SK-N-SH (cell line): ENCODE data around the gene NR6A1.

Experiments
- CHD2 ChIP-seq: fragments of 150-350 bp; IDR thresholded peaks from 2 replicates; pipeline ENCODE4 v1.6.1; 2018; ENCODE audit warnings: low read length; ENCODE audit not compliant: partially characterized antibody
- CTCF ChIP-seq: fragments of 200-600 bp; sonication (generic); IDR thresholded peaks from 2 replicates; pipeline ENCODE4 v1.6.1; 2017; ENCODE audit warnings: antibody characterized with exemption, mild to moderate bottlenecking, moderate library complexity
- POLR2AphosphoS5 ChIP-seq: IDR thresholded peaks from 2 replicates; pipeline ENCODE4 v1.6.1; 2012; ENCODE audit warnings: low read depth, low read length
- RAD21 ChIP-seq: IDR thresholded peaks from 2 replicates; pipeline ENCODE4 v1.6.1; 2012; ENCODE audit warnings: mild to moderate bottlenecking, low read length
- RCOR1 ChIP-seq: fragments of 150-350 bp; IDR thresholded peaks from 2 replicates; pipeline ENCODE4 v1.6.1; 2017; ENCODE audit warnings: antibody characterized with exemption, low read length
- REST ChIP-seq: IDR thresholded peaks from 2 replicates; pipeline ENCODE4 v1.6.1; 2012; ENCODE audit warnings: mild to moderate bottlenecking, low read depth, low read length, moderate library complexity
- RFX5 ChIP-seq: IDR thresholded peaks from 2 replicates; pipeline ENCODE4 v1.6.1; 2012; ENCODE audit warnings: mild to moderate bottlenecking, improper control_type of control experiment, low read length
- SIN3A ChIP-seq: IDR thresholded peaks from 2 replicates; pipeline ENCODE4 v1.6.1; 2012; ENCODE audit warnings: low read depth, mild to moderate bottlenecking, low read length, moderate library complexity, borderline replicate concordance
- TEAD4 ChIP-seq: IDR thresholded peaks from 2 replicates; pipeline ENCODE4 v1.4.0; 2012; ENCODE audit warnings: mild to moderate bottlenecking, borderline replicate concordance; ENCODE audit not compliant: insufficient read depth

GRCh38 chr9:124551472-124552272 is 219.4 kb downstream of the NR6A1 start:
- TF ChIP-seq CHD2 (no peak), RFX5 (no peak), REST (no peak), POLR2AphosphoS5 (no peak), CTCF (peak; percentile 88), SIN3A (no peak), TEAD4 (no peak), RCOR1 (no peak), RAD21 (peak; percentile 87)
